A549 (cell line): ENCODE measurements around the gene HMGN1. TPM values are rescaled to one million over a fixed set of nuclear protein-coding genes. Genes with fewer than 3 reads are reported as not detected.
A peak's percentile ranks its signal among the peaks of the same experiment; 100 is the strongest.

Experiments used
- ATAC-seq, 2 experiments: fragments of 200-7000 bp in 1 of 2; fragments of >200 bp in 1 of 2; cut with Nextera tagmentation in 1 of 2; cut with Tn5 transposase in 1 of 2; 3 replicates each; pipeline versions ENCODE4 v1.8.0 to v1.9.1; 2018 to 2020; ENCODE audit warnings: mild to moderate bottlenecking in 1 of 2, moderate library complexity in 1 of 2
- CTCF ChIA-PET: fragments of 300-600 bp; sonication (Branson Sonifier 250); formaldehyde crosslinking; extraction: SDS; loops from one replicate; lab custom pipeline; 2021; ENCODE audit warnings: antibody characterized with exemption, inconsistent platforms; lab: Yijun Ruan, JAX
- POLR2A ChIA-PET: fragments of 350-600 bp; formaldehyde crosslinking; extraction: SDS; loops from one replicate; lab custom pipeline; 2021; ENCODE audit warnings: antibody characterized with exemption, inconsistent platforms; lab: Yijun Ruan, JAX
- DNase-seq, 2 experiments: peaks; one replicate each; pipeline versions ENCODE4 v3.0.0 to v3.0.0-alpha.2; 2011 to 2016; ENCODE audit warnings: low read depth in 1 of 2, low spot score in 1 of 2
- FAIRE-seq: peaks from 2 replicates; lab custom pipeline; 2011; peaks lifted over from hg19 to GRCh38; lab: Jason Lieb, UNC
- H3K27ac ChIP-seq, 2 experiments: fragments of >200 bp; sonication (Bioruptor Twin); formaldehyde crosslinking; 3 replicates each; pipeline ENCODE4 v1.5.1; 2016 to 2017
- H3K4me1 ChIP-seq: fragments of >200 bp; sonication (Bioruptor Twin); formaldehyde crosslinking; 3 replicates; pipeline ENCODE4 v1.6.1; 2016
- H3K4me2 ChIP-seq: fragments of >200 bp; sonication (Bioruptor Twin); formaldehyde crosslinking; 3 replicates; pipeline ENCODE4 v1.6.1; 2016
- H3K4me3 ChIP-seq: fragments of >200 bp; sonication (Bioruptor Twin); formaldehyde crosslinking; 3 replicates; pipeline ENCODE4 v1.5.1; 2016
- H3K9me3 ChIP-seq: fragments of >200 bp; sonication (Bioruptor Twin); formaldehyde crosslinking; 3 replicates; pipeline ENCODE4 v1.6.1; 2016
- CBX8 ChIP-seq: fragments of 200-600 bp; sonication (generic); IDR thresholded peaks from 2 replicates; pipeline ENCODE4 v1.6.1; 2016
- CEBPB ChIP-seq, 2 experiments: fragments of >200 bp in 1 of 2; sonication (Bioruptor Twin) in 1 of 2; formaldehyde crosslinking in 1 of 2; IDR thresholded peaks; 2 replicates each; pipeline ENCODE4 v1.6.1; 2012 to 2016
- CHD4 ChIP-seq: fragments of 200-600 bp; sonication (generic); IDR thresholded peaks from 2 replicates; pipeline ENCODE4 v1.6.1; 2016; ENCODE audit warnings: antibody characterized with exemption, mild to moderate bottlenecking, borderline replicate concordance
- EHF ChIP-seq: fragments of 250-450 bp; sonication (Bioruptor Pico); IDR thresholded peaks from 2 replicates; pipeline ENCODE4 v1.5.0; 2020; ENCODE audit warnings: mild to moderate bottlenecking
- EHMT2 ChIP-seq: fragments of 200-600 bp; sonication (generic); IDR thresholded peaks from 2 replicates; pipeline ENCODE4 v1.6.1; 2016; ENCODE audit warnings: antibody characterized with exemption, low read depth, mild to moderate bottlenecking, moderate library complexity
- FOSB ChIP-seq: fragments of 250-450 bp; sonication (Bioruptor Pico); IDR thresholded peaks from 2 replicates; pipeline ENCODE4 v1.5.0; 2020; ENCODE audit warnings: mild to moderate bottlenecking, moderate library complexity
- FOSL2 ChIP-seq, 2 experiments: fragments of 450-650 bp in 1 of 2; fragments of >200 bp in 1 of 2; sonication (Bioruptor Twin) in 1 of 2; formaldehyde crosslinking; IDR thresholded peaks; 2 replicates each; pipeline versions ENCODE4 v1.5.0 to v1.6.1; 2016 to 2020; ENCODE audit warnings: mild to moderate bottlenecking in 1 of 2, moderate library complexity in 1 of 2
- FOXS1 ChIP-seq: fragments of 250-450 bp; sonication (Bioruptor Pico); IDR thresholded peaks from 2 replicates; pipeline ENCODE4 v1.5.0; 2020; ENCODE audit warnings: mild to moderate bottlenecking, moderate library complexity
- HDAC2 ChIP-seq: fragments of 200-600 bp; sonication (generic); IDR thresholded peaks from 2 replicates; pipeline ENCODE4 v1.6.1; 2016
- HEYL ChIP-seq: fragments of 250-450 bp; sonication (Bioruptor Pico); IDR thresholded peaks from 2 replicates; pipeline ENCODE4 v1.8.0; 2021; ENCODE audit warnings: mild to moderate bottlenecking, moderate library complexity
- HOXA7 ChIP-seq: fragments of 250-450 bp; sonication (Bioruptor Pico); IDR thresholded peaks from 2 replicates; pipeline ENCODE4 v1.5.0; 2020; ENCODE audit warnings: mild to moderate bottlenecking, moderate library complexity
- HOXB13 ChIP-seq: fragments of 250-450 bp; sonication (Bioruptor Pico); IDR thresholded peaks from 2 replicates; pipeline ENCODE4 v1.5.0; 2020; ENCODE audit warnings: low read depth, mild to moderate bottlenecking, moderate library complexity
- KDM1A ChIP-seq: fragments of 200-600 bp; sonication (generic); IDR thresholded peaks from 2 replicates; pipeline ENCODE4 v1.6.1; 2016; ENCODE audit warnings: low read depth, mild to moderate bottlenecking
- KDM5A ChIP-seq: fragments of 200-600 bp; sonication (generic); IDR thresholded peaks from 2 replicates; pipeline ENCODE4 v1.6.1; 2016; ENCODE audit warnings: antibody characterized with exemption, mild to moderate bottlenecking
- PHF8 ChIP-seq: fragments of 200-600 bp; sonication (generic); IDR thresholded peaks from 2 replicates; pipeline ENCODE4 v1.6.1; 2016; ENCODE audit warnings: low read depth, mild to moderate bottlenecking, antibody characterized with exemption, moderate library complexity, borderline replicate concordance
- RAD21 ChIP-seq, 2 experiments: fragments of >200 bp in 1 of 2; sonication (Bioruptor Twin) in 1 of 2; formaldehyde crosslinking in 1 of 2; IDR thresholded peaks in 1 of 2; conservative IDR thresholded peaks in 1 of 2; 2 replicates in 1 of 2; 3 replicates in 1 of 2; pipeline ENCODE4 v1.6.1; 2012 to 2018; ENCODE audit warnings: inconsistent platforms in 1 of 2
- RARB ChIP-seq: fragments of 250-450 bp; sonication (Bioruptor Pico); IDR thresholded peaks from 2 replicates; pipeline ENCODE4 v1.8.0; 2021; ENCODE audit warnings: mild to moderate bottlenecking, moderate library complexity
- RFX5 ChIP-seq: fragments of 450-650 bp; IDR thresholded peaks from 2 replicates; pipeline ENCODE4 v1.7.1; 2014; ENCODE audit warnings: antibody characterized with exemption, mild to moderate bottlenecking, moderate library complexity
- SREBF2 ChIP-seq: fragments of 450-650 bp; IDR thresholded peaks from 2 replicates; pipeline ENCODE4 v1.6.1; 2014; ENCODE audit warnings: mild to moderate bottlenecking, moderate library complexity
- ZFP36 ChIP-seq: fragments of 450-650 bp; IDR thresholded peaks from 2 replicates; pipeline ENCODE4 v1.6.1; 2014; ENCODE audit warnings: borderline replicate concordance; ENCODE audit not compliant: partially characterized antibody
- ZSCAN20 ChIP-seq: fragments of 250-450 bp; sonication (Bioruptor Pico); IDR thresholded peaks from 2 replicates; pipeline ENCODE4 v1.8.0; 2022; ENCODE audit warnings: mild to moderate bottlenecking, moderate library complexity
- WGBS: methylation state at CpG from one replicate; pipeline ENCODE4 v1.1.6; 2017; ENCODE audit errors: missing lambda C conversion rate; 5-methylcytosine and 5-hydroxymethylcytosine counted together
- polyA plus RNA-seq, 4 experiments: library from polyadenylated mRNA; depleted of rRNA in 3 of 4; stranded (reverse); fragments of >200 nt; fragmentation: RNase III in 1 of 4; extraction: RNeasy Plus Mini Kit Qiagen cat#74134 plus additional on column Dnase treatment in 1 of 4; gene quantifications; 2 replicates in 3 of 4; 3 replicates in 1 of 4; pipeline ENCODE4 v1.2.3, GENCODE V29; 2011 to 2017
- TF ChIP-seq, protein P1 (sequence below): fragments of 250-450 bp; sonication (Bioruptor Pico); IDR thresholded peaks from 2 replicates; pipeline ENCODE4 v1.5.0; 2020; ENCODE audit warnings: low read depth, mild to moderate bottlenecking, moderate library complexity
- TF ChIP-seq, protein P2 (sequence below): IDR thresholded peaks from 2 replicates; pipeline ENCODE4 v1.6.1; 2012; ENCODE audit warnings: low read depth, borderline replicate concordance
- TF ChIP-seq, protein P3 (sequence below): fragments of >200 bp; sonication (Bioruptor Twin); formaldehyde crosslinking; IDR thresholded peaks from 3 replicates; pipeline ENCODE4 v1.5.1; 2016
- TF ChIP-seq, protein P4 (sequence below): IDR thresholded peaks from 2 replicates; pipeline ENCODE4 v1.6.1; 2012
- TF ChIP-seq, protein P5 (sequence below): fragments of 200-600 bp; sonication (generic); IDR thresholded peaks from 2 replicates; pipeline ENCODE4 v1.6.1; 2016; ENCODE audit warnings: antibody characterized with exemption, mild to moderate bottlenecking, moderate library complexity
- TF ChIP-seq, protein P6 (sequence below): fragments of 150-350 bp; IDR thresholded peaks from 2 replicates; pipeline ENCODE4 v1.6.1; 2014; ENCODE audit warnings: low read depth, mild to moderate bottlenecking, low read length

The HMGN1 gene
- polyA plus RNA-seq, 2 of the 4 experiments (the other 2 are of a cell fraction): 222 to 269 TPM

DNA sequence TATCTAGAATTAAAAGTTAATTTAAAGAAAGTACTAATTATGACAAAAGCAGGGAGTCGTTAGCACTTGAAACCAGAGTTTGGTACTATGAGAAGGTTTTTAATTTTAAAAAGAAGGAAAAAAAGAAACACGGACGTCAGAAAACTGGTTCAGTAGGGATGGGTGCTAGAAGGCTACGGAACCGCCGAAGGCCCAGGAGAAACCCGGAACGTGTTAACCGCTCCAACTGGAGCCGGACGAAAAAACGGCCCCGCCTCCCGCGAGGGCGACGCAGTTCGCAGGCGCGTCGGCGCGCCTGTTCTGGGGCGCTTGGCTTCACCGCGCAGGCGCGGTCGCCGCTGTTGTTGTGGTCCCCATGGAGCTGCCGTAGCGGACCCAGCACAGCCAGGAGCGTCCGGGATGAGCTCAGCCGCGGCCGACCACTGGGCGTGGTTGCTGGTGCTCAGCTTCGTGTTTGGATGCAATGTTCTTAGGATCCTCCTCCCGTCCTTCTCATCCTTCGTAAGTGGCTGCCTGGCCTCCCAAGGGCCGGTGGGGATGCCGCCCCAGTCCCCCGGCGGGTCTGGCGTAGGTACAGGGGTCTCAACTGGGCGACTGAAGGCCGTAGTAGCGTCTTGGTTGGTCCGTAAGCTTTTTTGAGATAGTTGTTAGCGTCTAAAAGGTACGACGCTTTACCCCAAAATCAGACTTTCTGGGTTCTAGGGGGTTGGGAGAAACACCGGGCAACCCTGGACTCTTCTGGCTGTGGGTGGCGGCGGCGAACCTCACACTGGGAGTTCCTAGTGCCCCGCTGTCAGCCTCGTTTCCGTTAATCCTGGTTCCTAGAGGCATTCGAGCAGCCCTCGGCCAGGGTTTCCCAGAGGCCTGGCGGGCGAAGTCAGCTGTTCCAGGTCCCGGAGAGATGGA is 31.4 kb upstream of the HMGN1 start (continued):
- TF ChIP-seq ZSCAN20: no peak
- TF ChIP-seq, protein P1, sequence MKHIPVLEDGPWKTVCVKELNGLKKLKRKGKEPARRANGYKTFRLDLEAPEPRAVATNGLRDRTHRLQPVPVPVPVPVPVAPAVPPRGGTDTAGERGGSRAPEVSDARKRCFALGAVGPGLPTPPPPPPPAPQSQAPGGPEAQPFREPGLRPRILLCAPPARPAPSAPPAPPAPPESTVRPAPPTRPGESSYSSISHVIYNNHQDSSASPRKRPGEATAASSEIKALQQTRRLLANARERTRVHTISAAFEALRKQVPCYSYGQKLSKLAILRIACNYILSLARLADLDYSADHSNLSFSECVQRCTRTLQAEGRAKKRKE: no peak
- TF ChIP-seq, protein P2, sequence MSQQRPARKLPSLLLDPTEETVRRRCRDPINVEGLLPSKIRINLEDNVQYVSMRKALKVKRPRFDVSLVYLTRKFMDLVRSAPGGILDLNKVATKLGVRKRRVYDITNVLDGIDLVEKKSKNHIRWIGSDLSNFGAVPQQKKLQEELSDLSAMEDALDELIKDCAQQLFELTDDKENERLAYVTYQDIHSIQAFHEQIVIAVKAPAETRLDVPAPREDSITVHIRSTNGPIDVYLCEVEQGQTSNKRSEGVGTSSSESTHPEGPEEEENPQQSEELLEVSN: 0 out of 2 replicates have a peak, but pooled peaks have one; percentile 19
- TF ChIP-seq FOSL2 (IDR thresholded peaks at IDR 0.05): no peak
- no peak for TF ChIP-seq FOSL2 (CRISPR knock-in tag; IDR thresholded peaks at IDR 0.05)
- no peak for TF ChIP-seq EHMT2
- TF ChIP-seq, protein P3, sequence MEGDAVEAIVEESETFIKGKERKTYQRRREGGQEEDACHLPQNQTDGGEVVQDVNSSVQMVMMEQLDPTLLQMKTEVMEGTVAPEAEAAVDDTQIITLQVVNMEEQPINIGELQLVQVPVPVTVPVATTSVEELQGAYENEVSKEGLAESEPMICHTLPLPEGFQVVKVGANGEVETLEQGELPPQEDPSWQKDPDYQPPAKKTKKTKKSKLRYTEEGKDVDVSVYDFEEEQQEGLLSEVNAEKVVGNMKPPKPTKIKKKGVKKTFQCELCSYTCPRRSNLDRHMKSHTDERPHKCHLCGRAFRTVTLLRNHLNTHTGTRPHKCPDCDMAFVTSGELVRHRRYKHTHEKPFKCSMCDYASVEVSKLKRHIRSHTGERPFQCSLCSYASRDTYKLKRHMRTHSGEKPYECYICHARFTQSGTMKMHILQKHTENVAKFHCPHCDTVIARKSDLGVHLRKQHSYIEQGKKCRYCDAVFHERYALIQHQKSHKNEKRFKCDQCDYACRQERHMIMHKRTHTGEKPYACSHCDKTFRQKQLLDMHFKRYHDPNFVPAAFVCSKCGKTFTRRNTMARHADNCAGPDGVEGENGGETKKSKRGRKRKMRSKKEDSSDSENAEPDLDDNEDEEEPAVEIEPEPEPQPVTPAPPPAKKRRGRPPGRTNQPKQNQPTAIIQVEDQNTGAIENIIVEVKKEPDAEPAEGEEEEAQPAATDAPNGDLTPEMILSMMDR: no peak
- no peak for TF ChIP-seq EHF (CRISPR knock-in tag)
- TF ChIP-seq CBX8: no peak
- TF ChIP-seq FOXS1 (CRISPR knock-in tag): no peak
- no peak for TF ChIP-seq HDAC2
- TF ChIP-seq ZFP36: no peak
- TF ChIP-seq CHD4: no peak
- TF ChIP-seq HOXB13 (CRISPR knock-in tag): no peak
- no peak for TF ChIP-seq CEBPB (IDR thresholded peaks at IDR 0.05)
- no peak for TF ChIP-seq RARB (CRISPR knock-in tag)
- TF ChIP-seq, protein P4, sequence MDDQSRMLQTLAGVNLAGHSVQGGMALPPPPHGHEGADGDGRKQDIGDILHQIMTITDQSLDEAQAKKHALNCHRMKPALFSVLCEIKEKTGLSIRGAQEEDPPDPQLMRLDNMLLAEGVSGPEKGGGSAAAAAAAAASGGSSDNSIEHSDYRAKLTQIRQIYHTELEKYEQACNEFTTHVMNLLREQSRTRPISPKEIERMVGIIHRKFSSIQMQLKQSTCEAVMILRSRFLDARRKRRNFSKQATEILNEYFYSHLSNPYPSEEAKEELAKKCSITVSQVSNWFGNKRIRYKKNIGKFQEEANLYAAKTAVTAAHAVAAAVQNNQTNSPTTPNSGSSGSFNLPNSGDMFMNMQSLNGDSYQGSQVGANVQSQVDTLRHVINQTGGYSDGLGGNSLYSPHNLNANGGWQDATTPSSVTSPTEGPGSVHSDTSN: no peak
- TF ChIP-seq FOSB: no peak

DNA sequence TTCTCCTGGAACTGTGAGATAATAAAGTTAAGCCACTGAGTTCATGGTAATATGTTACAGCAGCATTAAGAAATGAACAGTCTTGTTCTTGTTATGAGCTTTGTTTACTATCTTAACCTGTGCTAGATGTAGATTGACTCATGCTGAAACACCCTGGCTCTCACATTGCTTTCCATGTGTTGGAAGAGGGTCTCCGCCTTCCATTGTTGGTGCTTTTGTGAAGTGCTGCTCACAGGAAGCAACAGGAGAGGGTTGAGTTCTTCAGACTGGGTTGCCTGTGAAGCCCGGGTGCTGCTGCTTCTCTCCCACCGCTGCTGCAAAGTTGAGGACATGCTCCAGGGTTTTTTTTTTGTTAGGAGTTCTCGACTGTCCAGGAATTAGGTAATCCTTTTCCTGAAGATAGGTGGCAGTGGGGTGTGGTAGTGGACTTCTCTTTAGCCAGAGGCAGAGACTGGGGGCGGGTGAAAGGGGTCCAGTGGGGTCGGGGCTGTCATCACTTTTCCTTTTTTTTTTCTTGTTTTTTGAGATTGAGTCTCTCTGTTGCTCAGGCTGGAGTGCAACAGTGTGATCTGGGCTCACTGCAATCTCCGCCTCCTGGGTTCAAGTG is 28.7 kb upstream of the HMGN1 start:
- DNase-seq (no peak), ATAC-seq (no peak), FAIRE-seq (no peak)
- H3K27ac ChIP-seq: no peak overlapping the region
- POLR2A ChIA-PET: no interaction called here
- TF ChIP-seq RAD21 (conservative IDR thresholded peaks at IDR 0.05 in 1 of 2, IDR thresholded peaks at IDR 0.05 in 1 of 2) (no peak), RFX5 (no peak), HOXA7 (no peak), SREBF2 (no peak), HEYL (no peak), PHF8 (no peak), FOXS1 (CRISPR knock-in tag) (no peak), KDM5A (no peak), KDM1A (no peak)
- TF ChIP-seq, protein P5, sequence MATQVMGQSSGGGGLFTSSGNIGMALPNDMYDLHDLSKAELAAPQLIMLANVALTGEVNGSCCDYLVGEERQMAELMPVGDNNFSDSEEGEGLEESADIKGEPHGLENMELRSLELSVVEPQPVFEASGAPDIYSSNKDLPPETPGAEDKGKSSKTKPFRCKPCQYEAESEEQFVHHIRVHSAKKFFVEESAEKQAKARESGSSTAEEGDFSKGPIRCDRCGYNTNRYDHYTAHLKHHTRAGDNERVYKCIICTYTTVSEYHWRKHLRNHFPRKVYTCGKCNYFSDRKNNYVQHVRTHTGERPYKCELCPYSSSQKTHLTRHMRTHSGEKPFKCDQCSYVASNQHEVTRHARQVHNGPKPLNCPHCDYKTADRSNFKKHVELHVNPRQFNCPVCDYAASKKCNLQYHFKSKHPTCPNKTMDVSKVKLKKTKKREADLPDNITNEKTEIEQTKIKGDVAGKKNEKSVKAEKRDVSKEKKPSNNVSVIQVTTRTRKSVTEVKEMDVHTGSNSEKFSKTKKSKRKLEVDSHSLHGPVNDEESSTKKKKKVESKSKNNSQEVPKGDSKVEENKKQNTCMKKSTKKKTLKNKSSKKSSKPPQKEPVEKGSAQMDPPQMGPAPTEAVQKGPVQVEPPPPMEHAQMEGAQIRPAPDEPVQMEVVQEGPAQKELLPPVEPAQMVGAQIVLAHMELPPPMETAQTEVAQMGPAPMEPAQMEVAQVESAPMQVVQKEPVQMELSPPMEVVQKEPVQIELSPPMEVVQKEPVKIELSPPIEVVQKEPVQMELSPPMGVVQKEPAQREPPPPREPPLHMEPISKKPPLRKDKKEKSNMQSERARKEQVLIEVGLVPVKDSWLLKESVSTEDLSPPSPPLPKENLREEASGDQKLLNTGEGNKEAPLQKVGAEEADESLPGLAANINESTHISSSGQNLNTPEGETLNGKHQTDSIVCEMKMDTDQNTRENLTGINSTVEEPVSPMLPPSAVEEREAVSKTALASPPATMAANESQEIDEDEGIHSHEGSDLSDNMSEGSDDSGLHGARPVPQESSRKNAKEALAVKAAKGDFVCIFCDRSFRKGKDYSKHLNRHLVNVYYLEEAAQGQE: no peak
- TF ChIP-seq, protein P6, sequence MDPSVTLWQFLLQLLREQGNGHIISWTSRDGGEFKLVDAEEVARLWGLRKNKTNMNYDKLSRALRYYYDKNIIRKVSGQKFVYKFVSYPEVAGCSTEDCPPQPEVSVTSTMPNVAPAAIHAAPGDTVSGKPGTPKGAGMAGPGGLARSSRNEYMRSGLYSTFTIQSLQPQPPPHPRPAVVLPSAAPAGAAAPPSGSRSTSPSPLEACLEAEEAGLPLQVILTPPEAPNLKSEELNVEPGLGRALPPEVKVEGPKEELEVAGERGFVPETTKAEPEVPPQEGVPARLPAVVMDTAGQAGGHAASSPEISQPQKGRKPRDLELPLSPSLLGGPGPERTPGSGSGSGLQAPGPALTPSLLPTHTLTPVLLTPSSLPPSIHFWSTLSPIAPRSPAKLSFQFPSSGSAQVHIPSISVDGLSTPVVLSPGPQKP: no peak
- TF ChIP-seq, all 56 proteins: peak for 0
- 61% methylated on average over 7 of the region's 7 CpGs for WGBS
- CTCF ChIA-PET: interaction anchor here (0.6 kb wide), 1 partner anchor 101 kb away, joined by 3 read pairs; no protein-coding TSS in a partner anchor
- no peak overlapping the region for H3K4me3 ChIP-seq
- 0 out of 3 replicates have a peak, but pooled peaks cover 6% of the 10 kb centered on the region for H3K4me1 ChIP-seq
- H3K9me3 ChIP-seq: no peaks in the 10 kb centered on the region
- 0 out of 3 replicates have a peak overlapping the region, but pooled peaks have one; percentile 10 for H3K4me2 ChIP-seq
